DND-41 (cell line): Measurements from ENCODE around the gene KCNT2.
A peak's percentile ranks its signal among the peaks of the same experiment; 100 is the strongest.

Experiments used
- ATAC-seq: fragments of 200-7000 bp; cut with Tn5 transposase; 3 replicates; pipeline ENCODE4 v1.9.1; 2021; ENCODE audit warnings: low read depth; ENCODE audit not compliant: insufficient read depth
- DNase-seq: peaks from one replicate; pipeline ENCODE4 v3.0.0-alpha.2; 2020
- H2AFZ ChIP-seq: 2 replicates; pipeline ENCODE4 v1.6.0; 2012; ENCODE audit warnings: low read depth, low read length
- H3K27ac ChIP-seq: 2 replicates; pipeline ENCODE4 v1.5.1; 2012; ENCODE audit warnings: low read length, inconsistent platforms
- H3K27me3 ChIP-seq: fragments of 200-600 bp; sonication (generic); 2 replicates; pipeline ENCODE4 v1.6.0; 2012; ENCODE audit warnings: low read length, mild to moderate bottlenecking, inconsistent platforms; ENCODE audit not compliant: insufficient read depth, poor library complexity
- H3K36me3 ChIP-seq: 2 replicates; pipeline ENCODE4 v1.5.1; 2012; ENCODE audit warnings: low read length, inconsistent platforms; ENCODE audit not compliant: insufficient read depth
- H3K4me1 ChIP-seq: 2 replicates; pipeline ENCODE4 v1.5.1; 2012; ENCODE audit warnings: mild to moderate bottlenecking, low read length; ENCODE audit not compliant: insufficient read depth
- H3K4me2 ChIP-seq: 2 replicates; pipeline ENCODE4 v1.6.0; 2012; ENCODE audit warnings: mild to moderate bottlenecking, moderate library complexity, low read length, inconsistent platforms; ENCODE audit not compliant: insufficient read depth
- H3K4me3 ChIP-seq, 2 experiments: fragments of 200-600 bp in 1 of 2; shearing (Covaris generic) in 1 of 2; 2 replicates each; pipeline ENCODE4 v1.5.1; 2012 to 2016; ENCODE audit warnings: inconsistent platforms in 2 of 2, low read length in 2 of 2, mild to moderate bottlenecking in 2 of 2, low read depth in 1 of 2, moderate library complexity in 1 of 2
- H3K79me2 ChIP-seq: 2 replicates; pipeline ENCODE4 v1.6.0; 2012; ENCODE audit warnings: low read length, inconsistent platforms; ENCODE audit not compliant: insufficient read depth
- H3K9ac ChIP-seq: 2 replicates; pipeline ENCODE4 v1.6.0; 2012; ENCODE audit warnings: low read depth, mild to moderate bottlenecking, inconsistent platforms, low read length, moderate library complexity
- H3K9me3 ChIP-seq: 2 replicates; pipeline ENCODE4 v1.5.1; 2012; ENCODE audit warnings: low read length, moderate library complexity, mild to moderate bottlenecking, inconsistent platforms; ENCODE audit not compliant: insufficient read depth, severe bottlenecking
- H4K20me1 ChIP-seq: 2 replicates; pipeline ENCODE4 v1.6.0; 2012; ENCODE audit warnings: low read length; ENCODE audit not compliant: insufficient read depth
- CTCF ChIP-seq: IDR thresholded peaks from 2 replicates; pipeline ENCODE4 v1.5.1; 2012; ENCODE audit warnings: borderline replicate concordance, low read length, moderate library complexity, mild to moderate bottlenecking; ENCODE audit not compliant: poor library complexity, severe bottlenecking; ENCODE audit errors: extremely low read depth
- EZH2 ChIP-seq: IDR thresholded peaks from 3 replicates; pipeline ENCODE4 v1.6.1; 2012; ENCODE audit warnings: borderline replicate concordance, low read depth, mild to moderate bottlenecking, moderate library complexity, low read length, inconsistent platforms; ENCODE audit not compliant: severe bottlenecking

The KCNT2 gene

GRCh38 chr1:196517193-196517592, 91.0 kb downstream of the KCNT2 start:
- H3K9ac ChIP-seq: no peak overlapping the region
- H2AFZ ChIP-seq: no peak overlapping the region
- no peak overlapping the region for H3K27ac ChIP-seq
- H3K79me2 ChIP-seq: no peaks in the 10 kb centered on the region
- no peak for ATAC-seq
- H3K27me3 ChIP-seq: no peaks in the 10 kb centered on the region
- no peak for DNase-seq
- no peaks in the 10 kb centered on the region for H4K20me1 ChIP-seq
- H3K9me3 ChIP-seq: no peaks in the 10 kb centered on the region
- H3K36me3 ChIP-seq: no peaks in the 10 kb centered on the region
- H3K4me3 ChIP-seq: no peak overlapping the region
- no peak overlapping the region for H3K4me2 ChIP-seq
- TF ChIP-seq CTCF: no peak
- TF ChIP-seq EZH2: no peak
- H3K4me1 ChIP-seq: no peaks in the 10 kb centered on the region

- ATAC-seq: peak; percentile 27; the same call in 1 of the 3 replicates
- TF ChIP-seq CTCF (no peak), EZH2 (no peak)
- H3K9me3 ChIP-seq: no peaks in the 10 kb centered on the region
- H3K79me2 ChIP-seq: no peaks in the 10 kb centered on the region
- no peak overlapping the region for H3K4me2 ChIP-seq
- no peaks in the 10 kb centered on the region for H3K27me3 ChIP-seq
- H2AFZ ChIP-seq: no peak overlapping the region
- no peak overlapping the region for H3K27ac ChIP-seq
- H3K36me3 ChIP-seq: no peaks in the 10 kb centered on the region
- no peaks in the 10 kb centered on the region for H3K4me1 ChIP-seq
- H3K4me3 ChIP-seq: no peak overlapping the region
- no peak overlapping the region for H3K9ac ChIP-seq
- no peak for DNase-seq
- H4K20me1 ChIP-seq: no peaks in the 10 kb centered on the region
Observed at GRCh38 chr1:196516373-196516772, 91.9 kb downstream of the KCNT2 start.

- DNase-seq (no peak), ATAC-seq (0 out of 3 replicates have a peak, but pooled peaks have one; percentile 7)
- no peaks in the 10 kb centered on the region for H4K20me1 ChIP-seq
- no peak overlapping the region for H3K9ac ChIP-seq
- H3K27ac ChIP-seq: no peak overlapping the region
- no peaks in the 10 kb centered on the region for H3K36me3 ChIP-seq
- TF ChIP-seq CTCF (no peak), EZH2 (no peak)
- no peak overlapping the region for H3K4me3 ChIP-seq
- no peak overlapping the region for H3K4me2 ChIP-seq
- H3K4me1 ChIP-seq: no peaks in the 10 kb centered on the region
- no peaks in the 10 kb centered on the region for H3K79me2 ChIP-seq
- no peak overlapping the region for H2AFZ ChIP-seq
- H3K27me3 ChIP-seq: no peaks in the 10 kb centered on the region
- no peaks in the 10 kb centered on the region for H3K9me3 ChIP-seq
Observed at GRCh38 chr1:196515904-196516303, 92.3 kb downstream of the KCNT2 start.

- TF ChIP-seq CTCF (no peak), EZH2 (no peak)
- Histone ChIP-seq H3K4me1 (no peaks in the 10 kb centered on the region), H3K9ac (no peak overlapping the region), H3K79me2 (no peaks in the 10 kb centered on the region), H4K20me1 (no peaks in the 10 kb centered on the region), H3K27ac (no peak overlapping the region), H3K36me3 (no peaks in the 10 kb centered on the region), H3K27me3 (no peaks in the 10 kb centered on the region), H2AFZ (no peak overlapping the region), H3K4me3 (no peak overlapping the region), H3K9me3 (no peaks in the 10 kb centered on the region), H3K4me2 (no peak overlapping the region)
- ATAC-seq (no peak), DNase-seq (no peak)
Observed at GRCh38 chr1:196513821-196514220, 94.4 kb downstream of the KCNT2 start.
